Endodermal cell (in vitro differentiated cells): ENCODE data around the gene TFDP3. TPM values are rescaled to one million over a fixed set of nuclear protein-coding genes. Genes with fewer than 3 reads are reported as not detected.

Experiments
- DNase-seq: peaks from one replicate; pipeline ENCODE4 v3.0.0-alpha.2; 2017
- H3K27ac ChIP-seq: 2 replicates; pipeline ENCODE4 v1.5.1; 2013; ENCODE audit warnings: mild to moderate bottlenecking, low read depth, low read length, moderate library complexity
- H3K27me3 ChIP-seq: 2 replicates; pipeline ENCODE4 v1.6.1; 2013; ENCODE audit warnings: mild to moderate bottlenecking, low read length, moderate library complexity; ENCODE audit not compliant: insufficient read depth, control insufficient read depth, poor library complexity, severe bottlenecking
- H3K36me3 ChIP-seq: 2 replicates; pipeline ENCODE4 v1.7.0; 2013; ENCODE audit warnings: mild to moderate bottlenecking, low read length, moderate library complexity; ENCODE audit not compliant: control insufficient read depth, insufficient read depth
- H3K4me1 ChIP-seq: one replicate; pipeline ENCODE4 v1.7.0; 2013; ENCODE audit warnings: low read length; ENCODE audit not compliant: control insufficient read depth, insufficient read depth
- H3K4me3 ChIP-seq: 2 replicates; pipeline ENCODE4 v1.5.1; 2013; ENCODE audit warnings: mild to moderate bottlenecking, low read length, moderate library complexity
- H3K9ac ChIP-seq: 2 replicates; pipeline ENCODE4 v1.6.1; 2013; ENCODE audit warnings: mild to moderate bottlenecking, low read length, moderate library complexity; ENCODE audit not compliant: poor library complexity, severe bottlenecking; ENCODE audit errors: extremely low read depth
- H3K9me3 ChIP-seq: 2 replicates; pipeline ENCODE4 v1.6.1; 2013; ENCODE audit warnings: mild to moderate bottlenecking, low read length, moderate library complexity; ENCODE audit not compliant: control insufficient read depth
- H3K27ac Mint-ChIP-seq: 2 replicates; pipeline ENCODE4 v1.8.0; 2020; ENCODE audit warnings: mixed read lengths
- H3K27me3 Mint-ChIP-seq: 2 replicates; pipeline ENCODE4 v1.8.0; 2021; ENCODE audit warnings: mild to moderate bottlenecking, mixed read lengths; ENCODE audit not compliant: insufficient read depth
- H3K36me3 Mint-ChIP-seq: 2 replicates; pipeline ENCODE4 v1.8.0; 2020; ENCODE audit warnings: low read depth, mixed read lengths
- H3K4me1 Mint-ChIP-seq: 2 replicates; pipeline ENCODE4 v1.8.0; 2020; ENCODE audit warnings: mixed read lengths
- H3K4me3 Mint-ChIP-seq: 2 replicates; pipeline ENCODE4 v1.8.0; 2020; ENCODE audit warnings: mild to moderate bottlenecking, moderate library complexity, mixed read lengths
- H3K9me3 Mint-ChIP-seq: 2 replicates; pipeline ENCODE4 v1.8.0; 2020; ENCODE audit warnings: mild to moderate bottlenecking, mixed read lengths
- WGBS, 2 experiments: methylation state at CpG; one replicate each; pipeline versions ENCODE4 v1.1.5 to v1.1.7; 2013; ENCODE audit warnings: missing lambda C conversion rate in 2 of 2, mixed read lengths in 1 of 2; ENCODE audit not compliant: insufficient coverage in 1 of 2, insufficient read length in 1 of 2; 5-methylcytosine and 5-hydroxymethylcytosine counted together
- total RNA-seq, 2 donors: library from RNA; stranded (reverse); fragmentation: NEBNext Ultra II Directional in 1 of 2; extraction: Animal tissue kit (Norgen Biotek cat#: 25700) in 1 of 2; gene quantifications; 2 replicates in 1 of 2; 3 replicates in 1 of 2; pipeline ENCODE4 v1.2.1, GENCODE V29; 2021
- TF ChIP-seq, protein P1 (sequence below): fragments of 200-600 bp; sonication (generic); conservative IDR thresholded peaks from 2 replicates; pipeline ENCODE4 v1.5.0; 2021; ENCODE audit warnings: antibody characterized with exemption, mild to moderate bottlenecking

Gene TFDP3
- total RNA-seq, 2 donors from 2014 or later: not detected

DNA sequence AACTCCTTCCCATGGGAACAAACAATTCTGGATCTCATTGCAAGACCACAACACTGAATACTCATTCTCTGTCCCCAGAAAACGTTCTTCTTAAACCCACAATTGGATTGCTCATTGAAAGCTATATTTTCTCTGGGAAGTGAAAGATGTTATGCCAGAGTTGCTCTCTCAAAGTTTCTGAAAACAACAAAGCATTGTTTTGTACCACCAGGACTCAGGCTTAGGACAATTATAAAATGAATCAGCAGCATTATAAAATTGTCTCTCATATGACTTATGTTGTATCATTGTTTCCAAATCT lies 26.5 kb downstream of the TFDP3 start:
- H3K9me3 Mint-ChIP-seq: no peaks in the 10 kb centered on the region
- H3K27ac ChIP-seq: no peak overlapping the region

DNA sequence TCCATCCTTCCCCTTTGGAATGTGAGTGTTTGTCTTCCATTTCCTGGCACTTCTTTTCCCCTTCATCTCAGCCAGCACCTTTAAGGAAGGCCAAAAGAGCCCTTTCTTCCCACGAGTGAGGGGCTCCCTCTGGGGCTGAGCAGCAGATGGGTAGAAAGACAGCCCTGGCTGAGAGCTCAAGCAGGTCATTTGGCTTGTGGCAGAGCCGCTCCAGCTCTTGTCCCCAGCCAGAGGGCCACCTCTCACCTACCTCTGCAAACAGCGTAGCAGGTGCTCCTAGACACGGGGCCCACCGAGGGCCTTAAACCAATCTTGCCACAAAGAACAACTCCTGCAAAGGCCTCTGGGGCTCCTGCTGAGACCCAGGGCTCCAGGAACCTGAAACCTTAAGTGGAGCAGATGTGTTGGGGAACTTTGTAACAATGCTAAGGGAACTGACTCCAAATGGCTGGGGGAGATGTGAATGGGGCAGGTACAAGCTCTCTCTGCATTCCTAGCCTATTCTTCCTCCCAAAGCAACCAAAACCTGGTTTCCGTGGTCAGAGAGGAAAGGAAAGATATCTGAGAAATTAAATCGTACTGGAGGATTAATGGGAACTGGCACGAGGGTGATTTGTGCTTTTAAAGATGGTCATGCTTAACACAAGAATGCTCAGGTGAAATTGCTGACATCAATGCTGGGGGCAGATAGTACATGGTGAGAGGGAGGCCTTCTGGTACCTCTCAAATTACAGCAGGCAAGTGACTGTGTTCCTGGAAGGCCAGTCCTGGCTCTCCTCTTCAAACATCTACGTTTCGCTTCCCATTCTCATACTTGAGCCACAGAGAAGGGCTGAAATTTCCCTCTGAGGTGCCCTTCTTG lies 27.0 kb downstream of the TFDP3 start:
- H3K4me3 ChIP-seq: no peak overlapping the region

More for the DNA sequence above, 26.5 kb downstream of the TFDP3 start:
- Mint-ChIP-seq H3K27me3 (no peaks in the 10 kb centered on the region), H3K27ac (no peak overlapping the region), H3K36me3 (no peaks in the 10 kb centered on the region), H3K4me3 (no peak overlapping the region), H3K4me1 (peaks cover 17% of the 10 kb centered on the region)
- Histone ChIP-seq H3K9ac (no peak overlapping the region), H3K27me3 (no peaks in the 10 kb centered on the region), H3K4me1 (no peaks in the 10 kb centered on the region), H3K4me3 (no peak overlapping the region), H3K9me3 (no peaks in the 10 kb centered on the region), H3K36me3 (no peaks in the 10 kb centered on the region)
- WGBS, 2 experiments: 50% methylated on average over 1 of the region's 1 CpG; no CpG with 5 or more reads in 1 of the 2 experiments
- DNase-seq: no peak
- TF ChIP-seq, protein P1, sequence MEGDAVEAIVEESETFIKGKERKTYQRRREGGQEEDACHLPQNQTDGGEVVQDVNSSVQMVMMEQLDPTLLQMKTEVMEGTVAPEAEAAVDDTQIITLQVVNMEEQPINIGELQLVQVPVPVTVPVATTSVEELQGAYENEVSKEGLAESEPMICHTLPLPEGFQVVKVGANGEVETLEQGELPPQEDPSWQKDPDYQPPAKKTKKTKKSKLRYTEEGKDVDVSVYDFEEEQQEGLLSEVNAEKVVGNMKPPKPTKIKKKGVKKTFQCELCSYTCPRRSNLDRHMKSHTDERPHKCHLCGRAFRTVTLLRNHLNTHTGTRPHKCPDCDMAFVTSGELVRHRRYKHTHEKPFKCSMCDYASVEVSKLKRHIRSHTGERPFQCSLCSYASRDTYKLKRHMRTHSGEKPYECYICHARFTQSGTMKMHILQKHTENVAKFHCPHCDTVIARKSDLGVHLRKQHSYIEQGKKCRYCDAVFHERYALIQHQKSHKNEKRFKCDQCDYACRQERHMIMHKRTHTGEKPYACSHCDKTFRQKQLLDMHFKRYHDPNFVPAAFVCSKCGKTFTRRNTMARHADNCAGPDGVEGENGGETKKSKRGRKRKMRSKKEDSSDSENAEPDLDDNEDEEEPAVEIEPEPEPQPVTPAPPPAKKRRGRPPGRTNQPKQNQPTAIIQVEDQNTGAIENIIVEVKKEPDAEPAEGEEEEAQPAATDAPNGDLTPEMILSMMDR: no peak

DNA sequence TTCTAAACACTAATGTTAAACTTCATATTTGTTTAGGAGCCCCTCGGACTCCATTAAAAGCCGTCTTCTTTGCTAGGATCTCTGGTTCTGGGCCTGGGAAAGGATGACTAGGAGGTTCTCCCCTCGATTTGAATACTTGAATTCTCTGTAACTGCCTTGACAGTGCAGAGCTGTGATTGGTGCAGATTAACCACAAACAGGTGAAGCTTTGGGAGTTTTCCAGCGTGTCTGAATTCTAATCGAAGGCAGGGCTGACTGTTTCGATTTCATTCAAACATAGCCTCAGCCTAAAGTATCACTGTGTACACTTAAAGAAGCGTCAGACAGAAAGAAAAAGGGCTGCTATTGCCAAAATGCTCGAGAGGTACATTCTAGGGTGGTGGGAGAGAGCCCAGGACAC lies 29.0 kb downstream of the TFDP3 start:
- Mint-ChIP-seq H3K4me1 (peaks cover 17% of the 10 kb centered on the region), H3K9me3 (no peaks in the 10 kb centered on the region), H3K27me3 (no peaks in the 10 kb centered on the region), H3K27ac (no peak overlapping the region), H3K36me3 (no peaks in the 10 kb centered on the region), H3K4me3 (no peak overlapping the region)
- H3K27me3 ChIP-seq: no peaks in the 10 kb centered on the region
- H3K9me3 ChIP-seq: no peaks in the 10 kb centered on the region
- no peak overlapping the region for H3K9ac ChIP-seq
- TF ChIP-seq, protein P1: no peak
- H3K36me3 ChIP-seq: no peaks in the 10 kb centered on the region
- H3K27ac ChIP-seq: no peak overlapping the region
- H3K4me3 ChIP-seq: no peak overlapping the region
- WGBS, 2 experiments: 80 to 92% methylated on average over 1 to 8 of the region's 8 CpGs
- no peak for DNase-seq
- no peaks in the 10 kb centered on the region for H3K4me1 ChIP-seq

More for the DNA sequence above, 27.0 kb downstream of the TFDP3 start:
- H3K9me3 Mint-ChIP-seq: no peaks in the 10 kb centered on the region
- peak; percentile 59 for DNase-seq
- no peaks in the 10 kb centered on the region for H3K27me3 ChIP-seq
- H3K9me3 ChIP-seq: no peaks in the 10 kb centered on the region
- no peak overlapping the region for H3K4me3 Mint-ChIP-seq
- H3K36me3 Mint-ChIP-seq: no peaks in the 10 kb centered on the region
- peaks cover 17% of the 10 kb centered on the region for H3K4me1 Mint-ChIP-seq
- WGBS, 2 experiments: 79 to 82% methylated on average over 3 to 10 of the region's 10 CpGs
- H3K36me3 ChIP-seq: no peaks in the 10 kb centered on the region
- H3K27me3 Mint-ChIP-seq: no peaks in the 10 kb centered on the region
- no peak overlapping the region for H3K27ac Mint-ChIP-seq
- H3K9ac ChIP-seq: no peak overlapping the region
- no peaks in the 10 kb centered on the region for H3K4me1 ChIP-seq
- TF ChIP-seq, protein P1: peak; percentile 26
- H3K27ac ChIP-seq: no peak overlapping the region
